Thoracic aorta (tissue), 2 donors: ENCODE results near the gene SLC17A9. TPM values are rescaled to one million over a fixed set of nuclear protein-coding genes. Genes with fewer than 3 reads are reported as not detected.

Experiments
- ATAC-seq: fragments of 150-250 bp; one replicate; pipeline ENCODE4 v1.8.0; 2017; ENCODE audit warnings: low read depth; ENCODE audit not compliant: insufficient number of reproducible peaks, low FRiP score
- DNase-seq: peaks from one replicate; pipeline ENCODE4 v3.0.0-alpha.2; 2020; ENCODE audit warnings: low spot score
- H3K27ac ChIP-seq, 2 donors: fragments of 200-600 bp; sonication (generic); 1 replicate in 1 of 2; 2 replicates in 1 of 2; pipeline ENCODE4 v1.5.1; 2016; ENCODE audit warnings: mild to moderate bottlenecking in 2 of 2, moderate library complexity in 2 of 2
- H3K27me3 ChIP-seq: fragments of 200-600 bp; sonication (generic); replicated peaks from 2 replicates; pipeline ENCODE4 v1.6.0; 2016; ENCODE audit warnings: mild to moderate bottlenecking; ENCODE audit not compliant: insufficient read depth
- H3K36me3 ChIP-seq: fragments of 200-600 bp; sonication (generic); one replicate; pipeline ENCODE4 v1.5.1; 2016
- H3K4me1 ChIP-seq, 2 donors: fragments of 200-600 bp; sonication (generic); 1 replicate in 1 of 2; 2 replicates in 1 of 2; pipeline versions ENCODE4 v1.5.1 to v1.6.0; 2016; ENCODE audit warnings: low read depth in 2 of 2, mild to moderate bottlenecking in 1 of 2; ENCODE audit not compliant: control insufficient read depth in 1 of 2
- H3K4me3 ChIP-seq: fragments of 200-600 bp; sonication (generic); 2 replicates; pipeline ENCODE4 v1.5.1; 2016; ENCODE audit warnings: mild to moderate bottlenecking
- H3K9me3 ChIP-seq: fragments of 200-600 bp; sonication (generic); 2 replicates; pipeline ENCODE4 v1.5.1; 2016
- total RNA-seq, 2 donors: library from RNA; depleted of rRNA; stranded (reverse); fragments of >200 nt; gene quantifications; one replicate each; pipeline versions ENCODE4 v1.1.0 to v1.2.3, GENCODE V29; 2016
- TF ChIP-seq, protein P1 (sequence below): fragments of 200-600 bp; sonication (generic); IDR thresholded peaks from one replicate; pipeline ENCODE4 v1.5.1; 2019; ENCODE audit warnings: antibody characterized with exemption

SLC17A9 gene
- total RNA-seq, 2 donors from 2014 or later: 17.9 to 18.8 TPM

GRCh38 chr20:62991196-62991807 is 38.8 kb downstream of the SLC17A9 start:
- H3K4me1 ChIP-seq: no peaks in the 10 kb centered on the region
- H3K4me3 ChIP-seq: no peak overlapping the region
- no peak overlapping the region for H3K27ac ChIP-seq
- H3K27me3 ChIP-seq: no peaks in the 10 kb centered on the region
- H3K36me3 ChIP-seq: no peaks in the 10 kb centered on the region
- TF ChIP-seq, protein P1, sequence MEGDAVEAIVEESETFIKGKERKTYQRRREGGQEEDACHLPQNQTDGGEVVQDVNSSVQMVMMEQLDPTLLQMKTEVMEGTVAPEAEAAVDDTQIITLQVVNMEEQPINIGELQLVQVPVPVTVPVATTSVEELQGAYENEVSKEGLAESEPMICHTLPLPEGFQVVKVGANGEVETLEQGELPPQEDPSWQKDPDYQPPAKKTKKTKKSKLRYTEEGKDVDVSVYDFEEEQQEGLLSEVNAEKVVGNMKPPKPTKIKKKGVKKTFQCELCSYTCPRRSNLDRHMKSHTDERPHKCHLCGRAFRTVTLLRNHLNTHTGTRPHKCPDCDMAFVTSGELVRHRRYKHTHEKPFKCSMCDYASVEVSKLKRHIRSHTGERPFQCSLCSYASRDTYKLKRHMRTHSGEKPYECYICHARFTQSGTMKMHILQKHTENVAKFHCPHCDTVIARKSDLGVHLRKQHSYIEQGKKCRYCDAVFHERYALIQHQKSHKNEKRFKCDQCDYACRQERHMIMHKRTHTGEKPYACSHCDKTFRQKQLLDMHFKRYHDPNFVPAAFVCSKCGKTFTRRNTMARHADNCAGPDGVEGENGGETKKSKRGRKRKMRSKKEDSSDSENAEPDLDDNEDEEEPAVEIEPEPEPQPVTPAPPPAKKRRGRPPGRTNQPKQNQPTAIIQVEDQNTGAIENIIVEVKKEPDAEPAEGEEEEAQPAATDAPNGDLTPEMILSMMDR: no peak
- no peak for ATAC-seq
- DNase-seq: no peak
- H3K9me3 ChIP-seq: no peaks in the 10 kb centered on the region

DNA sequence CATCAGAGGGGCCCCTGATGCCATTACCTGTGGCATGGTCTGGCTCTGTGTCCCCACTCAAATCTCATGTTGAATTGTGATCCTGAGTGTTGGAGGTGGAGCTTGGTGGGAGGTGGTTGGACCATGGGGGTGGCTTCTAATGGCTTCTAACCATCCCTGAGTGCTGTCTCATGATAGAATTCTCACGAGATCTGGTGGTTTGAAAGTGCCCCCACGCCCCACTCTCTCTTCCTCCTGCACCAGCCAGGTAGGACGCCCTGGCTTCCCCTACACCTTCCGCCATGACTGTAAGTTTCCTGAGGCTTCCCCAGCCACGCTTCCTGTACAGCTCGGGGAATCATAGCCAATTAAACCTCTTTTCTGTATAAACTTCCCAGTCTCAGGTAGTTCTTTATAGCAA is 39.4 kb downstream of the SLC17A9 start:
- no peak overlapping the region for H3K27ac ChIP-seq
- TF ChIP-seq, protein P1: no peak
- H3K9me3 ChIP-seq: no peaks in the 10 kb centered on the region
- H3K4me3 ChIP-seq: no peak overlapping the region
- ATAC-seq: no peak
- H3K27me3 ChIP-seq: no peaks in the 10 kb centered on the region
- H3K36me3 ChIP-seq: no peaks in the 10 kb centered on the region
- no peaks in the 10 kb centered on the region for H3K4me1 ChIP-seq
- no peak for DNase-seq

- Histone ChIP-seq H3K4me3 (no peak overlapping the region), H3K36me3 (no peaks in the 10 kb centered on the region), H3K27me3 (no peaks in the 10 kb centered on the region), H3K4me1 (no peaks in the 10 kb centered on the region), H3K9me3 (no peaks in the 10 kb centered on the region), H3K27ac (no peak overlapping the region)
- TF ChIP-seq, protein P1: no peak
- no peak for DNase-seq
- no peak for ATAC-seq
These were observed 41.5 kb downstream of the SLC17A9 start for GRCh38 chr20:62993856-62994494.

DNA sequence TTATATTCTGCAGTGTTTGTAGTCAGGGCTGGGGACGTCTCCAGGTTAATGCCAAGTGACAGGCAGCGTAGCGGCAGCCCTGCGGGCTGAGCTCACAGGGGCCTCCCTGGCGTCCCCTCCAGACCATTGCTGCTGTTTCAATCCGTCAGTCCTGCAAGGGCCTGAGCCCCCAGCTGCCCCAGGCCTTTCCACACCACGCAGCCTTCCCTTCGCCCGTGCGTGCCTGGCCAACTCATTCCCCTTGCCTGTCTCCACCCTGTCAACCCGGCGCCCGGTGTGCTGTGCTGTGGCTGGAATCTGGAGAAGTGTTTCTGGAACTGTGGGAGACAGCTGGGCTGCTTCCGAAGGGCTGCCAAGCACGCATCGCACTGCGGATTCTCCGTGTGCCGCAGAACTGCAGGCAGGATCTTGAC is 42.4 kb downstream of the SLC17A9 start:
- no peaks in the 10 kb centered on the region for H3K36me3 ChIP-seq
- no peak overlapping the region for H3K27ac ChIP-seq
- no peak for DNase-seq
- no peaks in the 10 kb centered on the region for H3K4me1 ChIP-seq
- ATAC-seq: no peak
- no peaks in the 10 kb centered on the region for H3K9me3 ChIP-seq
- TF ChIP-seq, protein P1: no peak
- H3K27me3 ChIP-seq: no peaks in the 10 kb centered on the region
- no peak overlapping the region for H3K4me3 ChIP-seq

DNA sequence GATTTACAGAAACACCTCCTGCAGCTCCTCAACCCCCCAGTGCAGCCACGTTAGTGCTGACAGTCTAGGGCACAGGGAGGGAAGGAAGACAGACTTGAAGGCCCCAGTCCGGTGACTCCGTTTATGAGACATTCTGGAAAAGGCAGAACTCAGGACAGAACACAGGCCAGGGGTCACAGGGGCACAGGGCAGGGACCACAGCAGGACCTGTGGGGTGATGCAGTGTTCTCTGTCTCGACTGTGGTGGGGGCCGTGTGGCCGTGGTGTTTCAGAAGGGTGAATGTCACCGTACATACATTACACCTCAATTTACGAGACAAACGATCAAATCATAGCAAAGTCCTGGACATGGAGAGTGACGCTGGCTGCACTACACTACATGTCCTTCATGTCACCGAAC is 43.0 kb downstream of the SLC17A9 start:
- no peak overlapping the region for H3K4me3 ChIP-seq
- no peaks in the 10 kb centered on the region for H3K27me3 ChIP-seq
- H3K27ac ChIP-seq: no peak overlapping the region
- TF ChIP-seq, protein P1: no peak
- DNase-seq (no peak), ATAC-seq (no peak)
- no peaks in the 10 kb centered on the region for H3K4me1 ChIP-seq
- H3K36me3 ChIP-seq: no peaks in the 10 kb centered on the region
- no peaks in the 10 kb centered on the region for H3K9me3 ChIP-seq
